Stromal cell of bone marrow (primary cell): Measurements from ENCODE around the gene TYMP.

Source experiments
- DNase-seq: peaks from one replicate; pipeline ENCODE4 v3.0.0-alpha.2; 2012; ENCODE audit warnings: low read depth

The TYMP gene

DNA sequence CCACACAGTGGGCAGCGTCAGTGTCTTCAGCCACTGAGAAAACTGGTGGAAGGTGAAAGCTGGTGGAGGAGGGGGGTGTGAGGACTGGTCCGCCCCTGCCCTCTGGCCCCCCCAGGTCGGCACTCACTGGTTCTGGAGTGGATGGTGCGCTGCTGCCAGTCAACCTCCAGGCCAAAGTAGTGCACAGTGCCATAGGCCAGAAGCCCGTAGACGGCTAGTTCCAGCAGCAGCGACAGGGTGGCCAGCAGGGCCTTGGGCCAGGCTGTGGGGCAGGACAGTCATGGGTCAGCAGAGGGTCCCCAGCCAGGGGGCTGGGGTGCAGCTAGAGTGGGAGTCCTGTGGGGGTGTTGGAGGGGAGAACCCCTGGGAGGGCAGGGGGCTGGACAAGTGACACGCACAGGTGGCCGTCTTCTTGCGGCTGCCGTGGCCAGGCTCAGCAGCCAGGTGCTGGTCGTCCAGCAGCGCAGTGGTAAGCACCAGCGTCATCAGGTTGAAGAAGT is 24.5 kb downstream of the TYMP start:
- no peak for DNase-seq

GRCh38 chr22:50504369-50505211 is 25.2 kb downstream of the TYMP start:
- no peak for DNase-seq

DNA sequence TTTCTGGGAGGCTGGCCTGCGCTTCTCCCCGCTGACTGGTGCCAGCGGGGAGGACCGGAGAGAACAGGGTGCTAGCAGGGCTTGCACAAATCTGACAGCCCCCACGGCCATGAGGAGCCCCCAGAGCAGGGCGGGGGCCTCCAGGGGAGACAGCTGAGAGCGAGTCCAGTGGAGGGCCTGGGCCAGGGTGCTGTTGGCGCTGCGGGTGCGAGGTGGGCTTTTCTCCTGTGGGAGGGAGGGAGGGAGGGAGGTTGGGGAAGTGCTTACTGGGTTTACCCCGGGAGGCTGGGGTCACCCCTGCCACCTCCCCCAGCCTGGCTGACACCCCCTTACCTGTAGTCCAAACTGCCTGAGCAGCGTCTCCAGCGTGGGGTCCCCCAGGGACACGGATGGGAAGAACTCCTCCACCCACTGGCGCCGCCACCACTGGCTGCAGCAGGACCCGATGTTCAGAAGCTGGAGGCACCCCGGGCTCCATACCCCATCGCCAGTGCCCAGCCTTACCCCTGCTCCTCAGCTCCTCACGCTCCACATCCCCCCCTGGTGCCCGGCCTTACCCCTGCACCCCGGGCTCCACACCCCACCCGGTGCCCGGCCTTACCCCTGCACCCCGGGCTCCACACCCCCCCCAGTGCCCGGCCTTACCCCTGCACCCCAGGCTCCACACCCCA is 26.2 kb downstream of the TYMP start:
- no peak for DNase-seq

- DNase-seq, result no peak
Measured at GRCh38 chr22:50502628-50503474, 27.0 kb downstream of the TYMP start.

DNA sequence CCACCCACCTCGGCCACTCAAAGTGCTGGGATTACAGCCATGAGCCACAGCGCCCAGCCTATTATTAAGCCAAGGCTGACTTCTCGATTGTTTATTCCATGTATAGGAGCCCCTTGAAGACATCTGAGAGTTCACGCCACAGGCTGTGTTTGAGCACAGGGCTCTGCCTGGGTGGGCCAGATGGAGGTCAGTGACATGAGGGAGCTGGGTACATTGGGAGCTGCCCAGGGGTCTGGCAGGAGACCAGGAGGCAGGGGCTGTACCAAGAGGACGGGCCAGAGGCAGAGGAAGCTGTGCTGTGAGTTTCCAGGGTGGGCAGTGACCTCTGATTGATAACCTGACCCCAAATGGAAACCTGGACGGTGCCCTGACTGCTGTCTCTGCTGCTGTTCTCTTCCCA is 27.7 kb downstream of the TYMP start:
- no peak for DNase-seq

- DNase-seq, result no peak
Measured at GRCh38 chr22:50500452-50500851, 29.4 kb downstream of the TYMP start.

- DNase-seq, result no peak
Measured at GRCh38 chr22:50498322-50498890, 31.4 kb downstream of the TYMP start.

- no peak for DNase-seq
Measured at GRCh38 chr22:50497093-50497492, 32.7 kb downstream of the TYMP start.

GRCh38 chr22:50490531-50491308 is 39.1 kb downstream of the TYMP start:
- no peak for DNase-seq

- no peak for DNase-seq
Measured at GRCh38 chr22:50489363-50490243, 40.2 kb downstream of the TYMP start.

DNA sequence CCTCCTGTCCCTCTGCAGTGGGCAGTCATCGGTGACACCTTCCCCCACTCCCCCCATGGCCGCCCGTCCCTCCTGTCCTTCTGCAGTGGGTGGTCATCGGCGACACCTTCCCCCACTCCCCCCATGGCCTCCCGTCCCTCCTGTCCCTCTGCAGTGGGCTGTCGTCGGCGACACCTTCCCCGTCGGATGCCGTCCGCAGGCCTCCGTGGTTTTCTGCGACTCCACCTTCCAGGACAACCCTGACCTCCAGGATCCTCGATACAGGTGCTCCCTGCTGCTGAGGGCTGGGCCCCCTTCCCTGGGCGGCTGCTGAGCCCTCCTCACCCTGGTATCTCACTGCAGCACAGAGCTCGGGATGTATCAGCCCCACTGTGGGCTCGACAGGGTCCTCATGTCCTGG is 40.9 kb downstream of the TYMP start:
- DNase-seq, result no peak

DNA sequence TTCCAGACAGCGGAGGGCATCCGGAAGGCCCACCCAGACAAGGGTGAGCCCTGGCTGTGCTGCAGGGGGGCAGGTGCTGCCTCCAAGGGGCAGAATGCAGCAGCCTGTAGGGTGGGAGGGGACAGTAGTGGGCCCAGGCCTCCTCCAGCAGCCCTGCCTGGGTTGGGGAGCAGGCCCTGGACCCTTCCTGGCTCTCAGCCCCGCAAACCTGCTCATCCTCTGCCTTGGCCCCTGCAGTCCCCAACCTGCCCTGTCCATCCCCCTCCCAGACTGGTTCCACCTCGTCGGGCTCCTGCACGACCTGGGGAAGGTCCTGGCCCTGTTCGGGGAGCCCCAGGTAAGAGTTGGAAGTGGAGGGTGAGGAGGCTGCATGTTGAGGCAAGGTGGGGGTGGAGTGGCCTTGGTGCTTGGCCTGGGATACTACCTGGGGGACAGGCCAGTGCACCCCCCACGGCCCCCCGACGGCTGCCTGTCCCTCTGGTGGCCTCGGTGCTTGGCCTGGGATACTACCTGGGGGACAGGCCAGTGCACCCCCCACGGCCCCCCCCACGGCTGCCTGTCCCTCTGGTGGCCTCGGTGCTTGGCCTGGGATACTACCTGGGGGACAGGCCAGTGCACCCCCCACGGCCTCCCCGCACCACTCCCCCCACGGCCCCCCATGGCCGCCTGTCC is 41.7 kb downstream of the TYMP start:
- no peak for DNase-seq

- no peak for DNase-seq
Measured at GRCh38 chr22:50487290-50488005, 42.4 kb downstream of the TYMP start.

GRCh38 chr22:50486561-50487289 is 43.1 kb downstream of the TYMP start, which contains the start of gene MIOX:
MIOX (plus strand) TSS chr22:50486859; CDS start chr22:50486898, 39 bp downstream.
- no peak for DNase-seq

GRCh38 chr22:50485221-50486131 is 44.3 kb downstream of the TYMP start:
- DNase-seq, result no peak

- DNase-seq, result no peak
Measured at GRCh38 chr22:50483977-50484853, 45.6 kb downstream of the TYMP start.
